Neural progenitor cell (in vitro differentiated cells): Measurements from ENCODE around the gene ASIC2.

Experiments used
- EZH2 ChIP-seq: fragments of 200-600 bp; sonication (generic); IDR thresholded peaks from 2 replicates; pipeline ENCODE4 v1.6.1; 2017; ENCODE audit warnings: antibody characterized with exemption, mild to moderate bottlenecking, moderate library complexity
- TF ChIP-seq, protein P1 (sequence below): fragments of 200-600 bp; sonication (generic); IDR thresholded peaks from 2 replicates; pipeline ENCODE4 v1.5.1; 2017; ENCODE audit warnings: antibody characterized with exemption, mild to moderate bottlenecking

DNA sequence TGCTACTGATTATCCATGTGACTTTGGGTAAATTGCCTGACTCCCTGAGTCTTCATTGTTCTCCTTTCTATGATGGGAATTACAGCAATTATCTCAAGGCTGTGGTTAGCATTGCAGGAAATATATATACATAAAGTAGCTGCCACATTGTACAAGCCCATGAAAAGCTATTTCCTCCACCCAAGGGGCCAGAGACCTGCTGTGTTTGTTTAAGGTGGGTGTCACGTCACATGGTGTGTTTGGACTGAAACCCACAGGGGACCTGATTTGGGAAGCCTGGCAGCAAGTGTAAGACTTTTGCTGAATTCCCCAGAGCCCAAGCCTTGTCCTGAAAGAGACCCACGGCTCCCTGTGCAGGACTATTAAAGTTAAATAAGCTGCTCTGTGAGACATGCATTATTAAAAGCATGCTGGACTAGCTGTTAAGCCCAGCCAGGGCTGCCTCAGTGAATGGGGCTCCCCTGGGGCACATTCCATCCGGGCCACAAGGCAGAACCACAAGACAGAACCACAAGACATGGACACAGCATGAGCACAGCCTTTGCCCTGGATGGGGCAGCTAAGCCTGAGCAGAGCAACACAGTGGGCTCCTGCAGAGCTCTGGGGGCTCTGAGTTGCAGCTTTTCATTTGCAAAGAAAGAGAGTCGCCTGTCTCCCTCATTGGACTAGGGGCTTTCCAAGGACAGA lies 152.5 kb downstream of the ASIC2 start:
- no peak for TF ChIP-seq EZH2
- TF ChIP-seq, protein P1, sequence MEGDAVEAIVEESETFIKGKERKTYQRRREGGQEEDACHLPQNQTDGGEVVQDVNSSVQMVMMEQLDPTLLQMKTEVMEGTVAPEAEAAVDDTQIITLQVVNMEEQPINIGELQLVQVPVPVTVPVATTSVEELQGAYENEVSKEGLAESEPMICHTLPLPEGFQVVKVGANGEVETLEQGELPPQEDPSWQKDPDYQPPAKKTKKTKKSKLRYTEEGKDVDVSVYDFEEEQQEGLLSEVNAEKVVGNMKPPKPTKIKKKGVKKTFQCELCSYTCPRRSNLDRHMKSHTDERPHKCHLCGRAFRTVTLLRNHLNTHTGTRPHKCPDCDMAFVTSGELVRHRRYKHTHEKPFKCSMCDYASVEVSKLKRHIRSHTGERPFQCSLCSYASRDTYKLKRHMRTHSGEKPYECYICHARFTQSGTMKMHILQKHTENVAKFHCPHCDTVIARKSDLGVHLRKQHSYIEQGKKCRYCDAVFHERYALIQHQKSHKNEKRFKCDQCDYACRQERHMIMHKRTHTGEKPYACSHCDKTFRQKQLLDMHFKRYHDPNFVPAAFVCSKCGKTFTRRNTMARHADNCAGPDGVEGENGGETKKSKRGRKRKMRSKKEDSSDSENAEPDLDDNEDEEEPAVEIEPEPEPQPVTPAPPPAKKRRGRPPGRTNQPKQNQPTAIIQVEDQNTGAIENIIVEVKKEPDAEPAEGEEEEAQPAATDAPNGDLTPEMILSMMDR = no peak
